GM21737 (cell line): ENCODE measurements around the gene ROR2.

Source experiments
- ATAC-seq: cut with Tn5 transposase; IDR thresholded peaks from one replicate; pipeline ENCODE4 v1.9.1; 2021; ENCODE audit warnings: mild to moderate bottlenecking, moderate library complexity; ENCODE audit not compliant: unreplicated experiment

Gene ROR2

GRCh38 chr9:91948597-91949391 lies 1.2 kb downstream of the ROR2 start:
- ATAC-seq: no peak

DNA sequence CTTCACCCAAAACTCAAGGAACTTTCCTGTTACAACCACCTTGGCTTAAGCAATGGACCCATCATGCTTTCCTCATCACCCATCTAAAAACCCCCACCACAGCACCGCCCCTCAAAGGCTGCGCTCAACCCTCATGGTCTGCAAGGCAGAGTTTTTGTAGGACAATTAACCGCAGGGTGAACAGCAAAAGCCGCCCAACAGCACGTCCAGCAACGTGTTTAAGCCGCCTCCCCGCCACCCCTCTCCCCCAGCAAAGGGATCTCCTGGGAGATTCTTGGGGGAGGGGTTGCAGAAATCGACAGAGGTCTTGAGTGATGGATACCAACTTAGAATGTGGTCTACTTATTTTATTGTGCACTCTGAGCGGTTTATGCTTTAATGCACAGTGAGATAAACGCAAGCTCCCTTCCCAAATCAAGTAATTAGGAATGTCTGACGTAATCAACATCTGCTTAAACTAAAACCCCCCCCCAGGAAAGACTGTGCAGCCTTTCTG lies 1.9 kb downstream of the ROR2 start:
- ATAC-seq: no peak

- no peak for ATAC-seq
Observed at GRCh38 chr9:91946653-91947488, 3.2 kb downstream of the ROR2 start.

- no peak for ATAC-seq
Observed at GRCh38 chr9:91946196-91946595, 3.8 kb downstream of the ROR2 start.

GRCh38 chr9:91945277-91946085 lies 4.5 kb downstream of the ROR2 start:
- ATAC-seq: no peak

GRCh38 chr9:91944711-91945110 lies 5.3 kb downstream of the ROR2 start:
- no peak for ATAC-seq

DNA sequence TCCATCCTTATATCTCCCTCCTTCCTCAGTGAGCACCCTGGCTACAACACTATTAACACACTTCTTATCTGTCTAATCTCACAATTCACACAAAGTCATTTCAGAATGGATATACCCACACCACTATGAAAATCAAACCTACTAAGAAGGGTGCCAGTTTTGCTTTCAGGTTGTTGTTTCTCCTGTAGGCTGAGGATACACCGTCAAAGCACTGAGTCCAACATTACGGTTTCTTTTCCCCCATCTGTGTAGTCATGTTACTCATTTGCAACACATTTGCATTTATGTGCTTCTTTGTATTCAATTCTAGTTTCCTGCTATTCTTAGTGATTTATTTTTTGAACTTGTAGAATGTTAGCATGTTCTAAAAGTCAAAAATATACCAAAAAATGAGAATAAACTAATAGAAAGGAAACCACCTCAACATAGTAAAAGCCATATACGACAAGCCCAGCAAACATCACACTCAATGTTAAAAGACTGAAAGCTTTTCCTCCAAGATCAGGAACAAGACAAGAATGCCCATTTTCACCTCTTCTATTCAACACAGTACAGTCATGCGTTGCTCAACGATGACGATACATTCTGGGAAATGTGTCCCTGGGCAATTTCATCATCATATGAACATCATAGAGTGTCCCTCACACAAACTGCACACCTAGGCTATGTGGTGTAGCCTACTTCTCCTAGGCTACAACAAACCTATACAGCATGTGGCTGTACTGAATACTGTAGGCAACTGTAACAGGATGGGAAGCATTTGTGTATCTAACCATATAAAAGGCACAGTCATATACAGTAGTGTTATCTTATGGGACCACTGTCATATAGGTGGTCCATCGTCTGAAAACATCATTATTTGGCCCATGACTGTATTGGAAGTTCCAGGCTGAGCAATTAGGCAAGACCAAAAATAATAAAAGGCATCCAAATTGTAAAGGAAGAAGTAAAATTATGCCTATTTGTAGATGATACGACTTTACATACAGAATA lies 6.3 kb downstream of the ROR2 start:
- ATAC-seq: no peak

GRCh38 chr9:91942201-91942600 lies 7.8 kb downstream of the ROR2 start:
- ATAC-seq: no peak

- ATAC-seq: no peak
Observed at GRCh38 chr9:91939978-91940377, 10.1 kb downstream of the ROR2 start.

DNA sequence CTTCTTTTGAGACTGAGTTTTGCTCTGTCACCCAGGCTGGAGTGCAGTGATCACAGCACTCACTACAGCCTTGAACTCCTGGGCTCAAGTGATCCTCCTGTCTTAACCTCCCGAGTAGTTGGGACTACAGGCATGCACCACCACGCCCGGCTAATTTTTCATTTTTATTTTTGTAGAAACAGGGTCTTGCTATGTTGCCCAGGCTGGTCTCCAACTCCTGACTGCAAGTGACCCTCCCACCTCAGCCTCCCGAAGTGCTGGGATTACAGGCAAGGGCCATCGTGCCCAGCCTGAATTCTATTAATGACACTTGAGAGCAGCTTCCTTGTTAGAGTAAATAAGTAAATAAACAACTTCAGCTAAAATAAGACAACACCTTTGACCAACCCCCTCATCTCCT lies 12.3 kb downstream of the ROR2 start:
- ATAC-seq: no peak

GRCh38 chr9:91937056-91937455 lies 13.0 kb downstream of the ROR2 start:
- ATAC-seq: no peak

DNA sequence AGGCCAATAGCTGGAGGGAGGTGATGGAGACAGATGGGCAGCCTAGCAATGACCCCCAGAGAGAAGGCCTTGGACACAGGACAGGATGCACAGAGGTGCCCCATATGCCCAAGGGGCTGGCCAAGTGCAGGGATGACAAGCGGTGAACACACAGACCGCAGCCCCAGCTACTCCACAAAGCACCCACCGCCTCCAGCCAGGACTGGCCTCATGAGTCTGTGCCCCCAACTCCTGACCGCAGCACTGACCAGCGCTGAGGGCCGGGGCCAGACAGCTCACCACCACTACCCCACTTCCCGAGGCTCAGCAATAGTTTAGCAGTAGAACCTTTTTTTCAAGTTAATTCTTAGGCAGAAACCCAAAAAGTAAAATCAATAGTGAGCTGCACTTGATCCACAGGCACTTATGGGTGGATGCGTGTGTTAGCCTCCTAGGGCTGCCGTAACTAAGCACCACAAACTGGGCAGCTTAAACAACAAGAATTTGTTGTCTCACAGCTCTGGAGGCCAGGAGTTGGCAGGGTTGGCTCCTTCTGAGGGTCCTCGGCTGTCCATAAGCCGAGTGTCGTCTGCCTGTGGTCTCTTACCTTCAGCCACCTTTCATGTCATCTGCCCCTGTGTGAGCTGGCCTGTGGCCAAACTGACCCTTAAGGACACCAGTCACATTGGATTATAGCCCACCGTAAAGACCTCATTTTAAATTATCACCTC lies 14.1 kb downstream of the ROR2 start:
- no peak for ATAC-seq

DNA sequence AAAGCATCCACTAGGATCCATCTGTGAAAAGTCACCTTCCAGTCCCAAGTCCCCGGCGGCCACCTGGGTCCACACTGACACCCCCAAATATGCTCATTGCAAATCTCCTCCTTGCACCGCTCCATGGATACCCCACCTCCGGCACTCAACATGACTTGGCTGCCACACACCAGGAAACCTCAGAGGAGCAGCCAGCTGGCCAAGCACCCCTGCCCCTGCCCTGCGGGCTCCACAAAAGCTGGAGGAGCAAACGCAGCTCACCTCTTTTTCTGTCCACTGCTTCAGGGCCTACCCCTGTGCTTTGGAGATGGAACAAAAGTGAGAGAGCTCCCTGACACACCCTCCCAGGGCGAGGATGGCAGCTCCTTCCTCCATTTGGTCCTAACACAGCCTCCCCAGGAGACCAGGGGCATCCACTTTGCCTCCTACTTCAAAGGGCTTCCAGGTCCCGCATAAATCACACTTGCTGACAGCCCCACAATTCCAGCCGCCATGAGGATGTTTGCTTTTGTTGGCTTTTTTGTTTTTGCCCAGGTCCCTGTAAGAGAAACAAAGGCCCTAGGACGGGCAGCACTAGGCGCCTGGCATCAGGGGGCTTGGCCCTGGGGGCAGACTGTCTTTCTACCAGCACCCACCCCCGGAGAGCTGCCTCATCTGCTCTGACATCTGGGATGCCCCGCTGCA lies 14.8 kb downstream of the ROR2 start:
- ATAC-seq: no peak

GRCh38 chr9:91934654-91935053 lies 15.4 kb downstream of the ROR2 start:
- no peak for ATAC-seq

- no peak for ATAC-seq
Observed at GRCh38 chr9:91933556-91934352, 16.3 kb downstream of the ROR2 start.

GRCh38 chr9:91930475-91930874 lies 19.6 kb downstream of the ROR2 start:
- ATAC-seq: no peak

DNA sequence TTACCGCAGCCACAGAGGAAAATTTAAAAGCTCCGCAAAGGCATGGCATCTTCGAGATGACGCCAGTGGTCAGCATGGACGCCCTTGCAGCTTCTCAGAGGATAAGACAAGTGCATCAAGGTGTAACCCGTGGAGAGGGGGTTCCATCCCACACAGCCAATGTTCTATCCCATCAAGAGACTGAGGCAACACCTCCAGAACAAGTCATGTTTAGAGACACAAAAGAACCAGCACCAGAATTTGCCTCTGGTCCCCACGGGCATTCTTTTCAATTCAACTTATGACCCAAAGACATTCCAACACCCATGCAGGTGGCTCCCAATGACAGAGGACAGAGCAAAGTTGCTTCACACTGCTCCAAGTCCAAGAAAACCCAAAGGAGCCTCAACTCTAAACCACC lies 20.7 kb downstream of the ROR2 start:
- no peak for ATAC-seq

GRCh38 chr9:91927922-91928510 lies 22.0 kb downstream of the ROR2 start:
- no peak for ATAC-seq
